Lower leg skin (tissue), 4 donors: Measurements from ENCODE around the gene APP. TPM values are rescaled to one million over a fixed set of nuclear protein-coding genes. Genes with fewer than 3 reads are reported as not detected.

Experiments used
- DNase-seq, 2 donors: peaks; one replicate each; pipeline ENCODE4 v3.0.0-alpha.2; 2019; ENCODE audit warnings: low spot score in 2 of 2
- H3K4me3 ChIP-seq: fragments of 200-600 bp; sonication (generic); 2 replicates; pipeline ENCODE4 v1.5.1; 2017; ENCODE audit warnings: mild to moderate bottlenecking, low read depth; ENCODE audit not compliant: poor library complexity, severe bottlenecking
- CTCF ChIP-seq, 3 donors: fragments of 450-650 bp; IDR thresholded peaks; one replicate each; pipeline ENCODE4 v1.5.1; 2016; ENCODE audit warnings: antibody characterized with exemption in 3 of 3, mild to moderate bottlenecking in 3 of 3, moderate library complexity in 2 of 3
- POLR2A ChIP-seq, 2 donors: fragments of 450-650 bp; IDR thresholded peaks; one replicate each; pipeline ENCODE4 v1.6.1; 2016 to 2017; ENCODE audit warnings: antibody characterized with exemption in 2 of 2, mild to moderate bottlenecking in 1 of 2, moderate library complexity in 1 of 2
- WGBS, 2 donors: methylation state at CpG; one replicate each; pipeline ENCODE4 v1.1.5; 2018; 5-methylcytosine and 5-hydroxymethylcytosine counted together
- intact Hi-C: fragments of 100-400 bp; cut with DNase I; formaldehyde crosslinking; loops from one replicate; pipeline ENCODE4 v1.15.0; 2023; ENCODE audit warnings: low total_unique reads
- total RNA-seq, 4 donors: library from RNA; depleted of rRNA; stranded (reverse); fragments of >200 nt; gene quantifications; one replicate each; pipeline ENCODE4 v1.1.0, GENCODE V29; 2016

APP gene
- total RNA-seq, 4 donors from 2014 or later = 240 to 403 (median 331) TPM

GRCh38 chr21:25870084-25870483 lies 300.5 kb downstream of the APP start:
- H3K4me3 ChIP-seq = no peak overlapping the region
- DNase-seq = no peak
- intact Hi-C loops = no loop called here
- WGBS, 2 donors = 73 to 77% methylated on average over 4 of the region's 4 CpGs
- TF ChIP-seq CTCF (IDR thresholded peaks at IDR 0.05) (no peak), POLR2A (IDR thresholded peaks at IDR 0.05) (no peak)

- intact Hi-C loops = no loop called here
- H3K4me3 ChIP-seq = no peak overlapping the region
- TF ChIP-seq CTCF (IDR thresholded peaks at IDR 0.05) = no peak
- TF ChIP-seq POLR2A (IDR thresholded peaks at IDR 0.05) = no peak
- WGBS, 2 donors = 93 to 97% methylated on average over 1 of the region's 1 CpG
- no peak for DNase-seq
Measured at GRCh38 chr21:25867061-25867460, 303.5 kb downstream of the APP start.

DNA sequence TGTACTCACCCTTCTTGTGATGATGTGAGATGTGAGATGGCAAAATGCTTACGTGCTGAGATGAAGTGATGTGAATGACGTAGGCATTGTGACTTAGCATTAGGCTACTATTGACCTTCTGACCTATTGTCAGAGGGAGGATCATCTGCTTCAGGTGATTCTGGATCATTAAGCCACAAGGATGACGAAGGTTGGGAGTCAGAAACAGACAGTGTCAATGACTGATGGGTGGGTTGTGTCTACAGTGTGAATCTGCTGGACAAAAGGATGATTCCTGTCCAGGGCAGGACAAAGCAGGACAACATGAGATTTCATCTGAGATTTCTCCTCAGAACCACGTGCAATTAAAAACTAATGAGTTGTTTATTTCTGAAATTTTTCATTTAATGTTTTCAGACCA lies 306.8 kb downstream of the APP start:
- no peak for DNase-seq
- no peak overlapping the region for H3K4me3 ChIP-seq
- intact Hi-C loops = no loop called here
- TF ChIP-seq CTCF (IDR thresholded peaks at IDR 0.05) = no peak
- TF ChIP-seq POLR2A (IDR thresholded peaks at IDR 0.05) = no peak
- WGBS, 2 donors = 90 to 93% methylated on average over 4 of the region's 4 CpGs

DNA sequence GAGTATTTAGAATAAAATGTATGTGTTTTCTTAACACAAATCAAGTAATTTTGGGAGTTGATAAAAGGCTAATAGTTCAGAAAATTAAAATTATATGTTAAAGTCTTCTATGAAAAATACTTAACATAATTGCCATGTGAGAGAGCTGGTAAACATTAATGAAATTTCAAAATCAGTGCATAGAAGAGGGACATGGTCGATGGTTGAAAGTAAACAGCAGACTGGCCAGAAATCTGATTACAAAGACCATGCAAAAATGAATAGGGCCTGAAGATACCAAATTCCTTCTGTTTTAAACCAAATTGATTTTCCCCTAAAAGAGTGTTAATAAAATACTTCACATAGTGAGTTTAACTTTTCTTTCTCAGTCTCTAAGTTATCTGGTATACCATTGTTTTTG lies 307.5 kb downstream of the APP start:
- intact Hi-C loops = no loop called here
- no peak for TF ChIP-seq CTCF (IDR thresholded peaks at IDR 0.05)
- TF ChIP-seq POLR2A (IDR thresholded peaks at IDR 0.05) = no peak
- DNase-seq = no peak
- no peak overlapping the region for H3K4me3 ChIP-seq
- 79 to 81% methylated on average over 1 of the region's 1 CpG for WGBS, 2 donors

DNA sequence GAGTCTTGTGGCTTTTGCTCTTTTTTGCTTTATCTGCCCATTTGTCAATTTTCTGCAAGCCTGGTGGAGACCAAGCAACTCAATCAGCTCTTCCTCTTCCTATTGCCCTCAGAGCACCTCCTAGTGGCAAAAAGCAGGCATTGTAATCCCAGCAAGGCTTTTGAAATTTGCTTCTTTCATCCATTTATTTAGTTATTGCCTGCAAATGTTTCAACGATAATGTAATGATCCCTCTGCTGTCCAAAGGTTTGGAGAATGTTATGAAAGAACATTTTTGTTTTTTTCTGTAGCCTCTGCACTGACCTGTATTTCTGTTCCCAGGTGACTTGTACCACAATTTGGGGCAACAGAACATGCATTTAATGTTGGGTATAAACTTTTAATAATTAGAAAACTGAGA lies 308.0 kb downstream of the APP start:
- 65 to 74% methylated on average over 1 of the region's 1 CpG for whole genome bisulfite sequencing, 2 donors
- no peak for TF ChIP-seq POLR2A (IDR thresholded peaks at IDR 0.05)
- no peak for TF ChIP-seq CTCF (IDR thresholded peaks at IDR 0.05)
- intact Hi-C loops = no loop called here
- no peak for DNase-seq
- H3K4me3 ChIP-seq = no peak overlapping the region

- TF ChIP-seq POLR2A (IDR thresholded peaks at IDR 0.05) = no peak
- no peak for TF ChIP-seq CTCF (IDR thresholded peaks at IDR 0.05)
- WGBS, 2 donors = 76 to 82% methylated on average over 3 of the region's 3 CpGs
- intact Hi-C loops = no loop called here
- H3K4me3 ChIP-seq = no peak overlapping the region
- DNase-seq = no peak
Measured at GRCh38 chr21:25862112-25862511, 308.5 kb downstream of the APP start.
